Ovary (tissue), 9 donors: ENCODE results near the gene TEX38. TPM values are rescaled to one million over a fixed set of nuclear protein-coding genes. Genes with fewer than 3 reads are reported as not detected.
"Not testable (repeated sequence)": the region's sequence is repeated elsewhere in the genome, so short reads cannot be mapped to it uniquely, and the experiment has no call there.

Source experiments
- DNase-seq, 5 donors: peaks; one replicate each; pipeline ENCODE4 v3.0.0-alpha.2; 2019 to 2020
- H3K27ac ChIP-seq, 2 donors: fragments of 200-600 bp; one replicate each; pipeline versions ENCODE4 v1.5.1 to v1.8.0; 2019 to 2022
- H3K27me3 ChIP-seq: fragments of 200-600 bp; one replicate; pipeline ENCODE4 v1.8.0; 2022
- H3K36me3 ChIP-seq: fragments of 200-600 bp; sonication (generic); one replicate; pipeline ENCODE4 v1.5.1; 2019
- H3K4me1 ChIP-seq: one replicate; pipeline ENCODE4 v1.8.1; 2013; ENCODE audit warnings: mild to moderate bottlenecking, moderate library complexity; ENCODE audit not compliant: insufficient read depth
- H3K4me3 ChIP-seq: fragments of 200-600 bp; sonication (generic); one replicate; pipeline ENCODE4 v1.5.1; 2017
- H3K9me3 ChIP-seq, 2 donors: fragments of 200-600 bp in 1 of 2; sonication (generic) in 1 of 2; one replicate each; pipeline versions ENCODE4 v1.5.1 to v1.8.1; 2013 to 2019; ENCODE audit warnings: mild to moderate bottlenecking in 1 of 2, moderate library complexity in 1 of 2
- EP300 ChIP-seq: sonication (generic); formaldehyde crosslinking; IDR thresholded peaks from one replicate; pipeline ENCODE4 v1.6.1; 2017; ENCODE audit warnings: antibody characterized with exemption
- POLR2A ChIP-seq: fragments of 450-650 bp; IDR thresholded peaks from one replicate; pipeline ENCODE4 v1.6.1; 2017; ENCODE audit warnings: antibody characterized with exemption, mild to moderate bottlenecking, moderate library complexity
- WGBS, 3 donors: extraction: QIAGEN DNeasy Blood & Tissue Kit in 1 of 3; methylation state at CpG; one replicate each; pipeline versions ENCODE4 v1.1.5 to v1.1.7; 2013 to 2017; 5-methylcytosine and 5-hydroxymethylcytosine counted together
- intact Hi-C, 4 donors: fragments of 100-400 bp; cut with DNase I; formaldehyde crosslinking; loops; one replicate each; pipeline versions ENCODE4 v1.11.0 to v1.15.1; 2022 to 2023
- polyA plus RNA-seq, 2 donors: library from polyadenylated mRNA; stranded (reverse); fragments of 200-250 nt in 1 of 2; fragments of 350-450 nt in 1 of 2; fragmentation: Illumina TruSeq in 1 of 2; extraction: RNeasy Lipid Tissue Mini Kit (QIAGEN cat#74804) in 1 of 2; gene quantifications; one replicate each; pipeline ENCODE4 v1.2.3, GENCODE V29; 2013 to 2014
- total RNA-seq, 7 donors: library from RNA; depleted of rRNA in 2 of 7; stranded (reverse); fragments of >200 nt in 2 of 7; fragmentation: NEBNext Ultra II Directional in 3 of 7; extraction: Animal tissue kit (Norgen Biotek cat#: 25700) in 3 of 7; gene quantifications; one replicate each; pipeline versions ENCODE4 v1.1.0 to v1.2.4, GENCODE V29; 2016 to 2023
- TF ChIP-seq, protein P1 (sequence below), 3 donors: fragments of 450-650 bp in 2 of 3; fragments of 200-600 bp in 1 of 3; IDR thresholded peaks; one replicate each; pipeline versions ENCODE4 v1.5.1 to v1.8.0; 2016 to 2022; ENCODE audit warnings: antibody characterized with exemption in 3 of 3, mild to moderate bottlenecking in 1 of 3
- donor health status: DM: no; HTN: no; CAD: no; lungs with moderate emphysema.
- donor health status: DM: no; HTN: no; CAD: no.
- donor health status: Bipolar disorder and iron deficiency.
- donor health status: DM: yes; HTN: yes; CAD: no.
- donor health status: DM: no; HTN: no; CAD: no.
- donor health status: DM: yes; HTN: yes; CAD: no.

Gene TEX38
- total and polyA plus RNA-seq, 9 donors, result 0.08 to 0.45 TPM; not detected in 7

DNA sequence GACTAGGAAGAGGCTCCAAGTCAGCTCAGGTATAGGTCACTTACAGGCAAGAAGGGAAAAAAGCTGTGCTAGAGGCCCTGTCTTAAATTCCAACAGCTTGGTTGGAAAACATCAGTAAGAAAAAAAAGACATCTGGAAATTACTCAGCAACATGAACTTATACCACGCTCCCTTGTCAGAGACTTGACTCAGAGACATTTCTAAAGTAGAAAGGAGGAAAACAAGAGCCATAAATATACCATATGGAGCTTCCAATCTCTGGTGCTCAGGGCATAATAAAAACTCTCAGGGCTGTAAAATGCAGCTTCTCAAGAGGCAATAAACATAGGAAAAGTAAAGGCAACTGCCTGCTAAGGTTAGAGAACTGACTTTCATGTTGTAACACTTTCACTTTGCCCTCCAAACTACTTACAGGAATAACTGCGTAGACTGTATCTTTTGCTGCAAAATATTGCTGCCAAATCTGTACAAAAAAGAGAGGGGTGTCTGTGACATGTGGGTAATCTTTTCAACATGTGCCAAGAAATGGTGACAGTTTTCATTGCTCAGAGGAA lies 18.2 kb upstream of the TEX38 start:
- no peaks in the 10 kb centered on the region for H3K36me3 ChIP-seq
- H3K9me3 ChIP-seq, result peaks cover 0 to 9% of the 10 kb centered on the region in 2 donors
- DNase-seq, result no peak
- TF ChIP-seq, protein P1, sequence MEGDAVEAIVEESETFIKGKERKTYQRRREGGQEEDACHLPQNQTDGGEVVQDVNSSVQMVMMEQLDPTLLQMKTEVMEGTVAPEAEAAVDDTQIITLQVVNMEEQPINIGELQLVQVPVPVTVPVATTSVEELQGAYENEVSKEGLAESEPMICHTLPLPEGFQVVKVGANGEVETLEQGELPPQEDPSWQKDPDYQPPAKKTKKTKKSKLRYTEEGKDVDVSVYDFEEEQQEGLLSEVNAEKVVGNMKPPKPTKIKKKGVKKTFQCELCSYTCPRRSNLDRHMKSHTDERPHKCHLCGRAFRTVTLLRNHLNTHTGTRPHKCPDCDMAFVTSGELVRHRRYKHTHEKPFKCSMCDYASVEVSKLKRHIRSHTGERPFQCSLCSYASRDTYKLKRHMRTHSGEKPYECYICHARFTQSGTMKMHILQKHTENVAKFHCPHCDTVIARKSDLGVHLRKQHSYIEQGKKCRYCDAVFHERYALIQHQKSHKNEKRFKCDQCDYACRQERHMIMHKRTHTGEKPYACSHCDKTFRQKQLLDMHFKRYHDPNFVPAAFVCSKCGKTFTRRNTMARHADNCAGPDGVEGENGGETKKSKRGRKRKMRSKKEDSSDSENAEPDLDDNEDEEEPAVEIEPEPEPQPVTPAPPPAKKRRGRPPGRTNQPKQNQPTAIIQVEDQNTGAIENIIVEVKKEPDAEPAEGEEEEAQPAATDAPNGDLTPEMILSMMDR (IDR thresholded peaks at IDR 0.05), result no peak
- TF ChIP-seq POLR2A (no peak), EP300 (no peak)
- intact Hi-C loops, result no loop called here
- no peak overlapping the region for H3K4me3 ChIP-seq
- no peak overlapping the region for H3K27ac ChIP-seq
- no peaks in the 10 kb centered on the region for H3K27me3 ChIP-seq
- 64 to 78% (median 68%) methylated on average over 2 of the region's 2 CpGs for WGBS, 3 donors
- H3K4me1 ChIP-seq, result no peaks in the 10 kb centered on the region

GRCh38 chr1:46654012-46654411 lies 17.6 kb upstream of the TEX38 start:
- TF ChIP-seq, protein P1 (IDR thresholded peaks at IDR 0.05), result no peak
- TF ChIP-seq EP300, result no peak
- no peak for TF ChIP-seq POLR2A
- no peak overlapping the region for H3K4me3 ChIP-seq

DNA sequence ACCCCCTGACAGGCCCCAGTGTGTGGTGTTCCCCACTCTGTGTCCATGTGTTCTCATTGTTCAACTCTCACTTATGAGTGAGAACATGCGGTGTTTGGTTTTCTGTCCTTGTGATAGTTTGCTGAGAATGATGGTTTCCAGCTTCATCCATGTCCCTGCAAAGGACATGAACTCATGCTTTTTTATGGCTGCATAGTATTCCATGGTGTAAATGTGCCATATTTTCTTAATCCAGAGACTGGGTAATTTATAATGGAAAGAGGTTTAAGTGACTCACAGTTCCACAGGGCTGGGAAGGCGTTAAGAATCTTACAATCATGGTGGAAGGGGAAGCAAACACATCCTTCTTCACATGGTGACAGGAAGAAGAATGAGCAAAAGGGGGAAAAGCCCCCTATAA lies 17.0 kb upstream of the TEX38 start:
- H3K27me3 ChIP-seq, H3K27ac ChIP-seq, intact Hi-C loops, H3K36me3 ChIP-seq, DNase-seq, H3K9me3 ChIP-seq, H3K4me1 ChIP-seq, H3K4me3 ChIP-seq: not testable (repeated sequence)
- 98 to 100% (median 100%) methylated on average over 2 of the region's 2 CpGs for WGBS, 3 donors

More at GRCh38 chr1:46654012-46654411, 17.6 kb upstream of the TEX38 start:
- H3K27ac ChIP-seq, result no peak overlapping the region
- H3K36me3 ChIP-seq, result no peaks in the 10 kb centered on the region
- no peaks in the 10 kb centered on the region for H3K4me1 ChIP-seq
- no peak for DNase-seq
- 79 to 95% (median 85%) methylated on average over 1 of the region's 1 CpG for WGBS, 3 donors
- H3K27me3 ChIP-seq, result no peaks in the 10 kb centered on the region
- H3K9me3 ChIP-seq, result peaks cover 0 to 9% of the 10 kb centered on the region in 2 donors
- intact Hi-C loops, result no loop called here

DNA sequence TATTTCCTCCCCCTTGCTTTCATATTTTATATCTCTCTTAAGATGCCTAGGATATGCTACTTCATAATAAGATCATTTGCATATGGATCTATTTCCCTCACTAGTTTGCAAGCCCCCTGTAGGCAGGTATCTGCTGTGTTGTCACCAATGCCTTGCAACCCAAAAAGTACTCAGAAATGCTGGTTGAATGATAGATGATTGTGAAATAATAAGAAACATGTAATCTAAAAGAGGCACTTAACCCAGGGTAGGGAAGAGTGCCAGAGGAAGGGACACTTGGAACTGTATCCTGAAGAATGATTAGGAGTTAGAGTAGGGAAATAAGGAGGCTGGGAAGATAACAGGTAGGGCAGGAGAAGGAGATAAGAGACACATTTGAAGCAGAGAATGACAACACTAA lies 15.8 kb upstream of the TEX38 start:
- intact Hi-C loops, result no loop called here
- no peak overlapping the region for H3K27ac ChIP-seq
- H3K4me3 ChIP-seq, result no peak overlapping the region
- H3K27me3 ChIP-seq, result no peaks in the 10 kb centered on the region
- DNase-seq, result no peak
- H3K36me3 ChIP-seq, result no peaks in the 10 kb centered on the region
- no peak for TF ChIP-seq POLR2A
- TF ChIP-seq, protein P1 (IDR thresholded peaks at IDR 0.05), result no peak
- no peak for TF ChIP-seq EP300
- no peaks in the 10 kb centered on the region for H3K9me3 ChIP-seq
- H3K4me1 ChIP-seq, result no peaks in the 10 kb centered on the region

- H3K27me3 ChIP-seq, result no peaks in the 10 kb centered on the region
- H3K36me3 ChIP-seq, result no peaks in the 10 kb centered on the region
- no peak overlapping the region for H3K27ac ChIP-seq
- no peaks in the 10 kb centered on the region for H3K4me1 ChIP-seq
- H3K9me3 ChIP-seq, result no peaks in the 10 kb centered on the region
- WGBS, 3 donors, result 66 to 85% (median 82%) methylated on average over 2 of the region's 2 CpGs
- H3K4me3 ChIP-seq, result no peak overlapping the region
- DNase-seq, result no peak
- TF ChIP-seq EP300 (no peak), POLR2A (no peak)
- TF ChIP-seq, protein P1 (IDR thresholded peaks at IDR 0.05), result no peak
- intact Hi-C loops, result no loop called here
Observed at GRCh38 chr1:46656643-46657042, 15.0 kb upstream of the TEX38 start.
